GM10266 (cell line): ENCODE results near the gene TMEM154.

Experiments used
- DNase-seq: peaks from one replicate; pipeline ENCODE4 v3.0.0; 2012; ENCODE audit errors: extremely low spot score
- CTCF ChIP-seq: IDR thresholded peaks from 2 replicates; pipeline ENCODE4 v1.5.1; 2012; ENCODE audit warnings: mild to moderate bottlenecking, low read depth; ENCODE audit not compliant: control insufficient read depth, insufficient read depth; ENCODE audit errors: missing control alignments

Gene TMEM154

GRCh38 chr4:152605031-152605430, 74.8 kb downstream of the TMEM154 start:
- no peak for DNase-seq
- no peak for TF ChIP-seq CTCF

GRCh38 chr4:152601156-152601555, 78.6 kb downstream of the TMEM154 start:
- DNase-seq = no peak
- no peak for TF ChIP-seq CTCF

- DNase-seq = no peak
- no peak for TF ChIP-seq CTCF
Measured at GRCh38 chr4:152599636-152600035, 80.2 kb downstream of the TMEM154 start.

- DNase-seq = no peak
Measured at GRCh38 chr4:152599095-152599494, 80.7 kb downstream of the TMEM154 start.

GRCh38 chr4:152598454-152598853, 81.3 kb downstream of the TMEM154 start:
- TF ChIP-seq CTCF = no peak
- no peak for DNase-seq

More at GRCh38 chr4:152599095-152599494, 80.7 kb downstream of the TMEM154 start:
- no peak for TF ChIP-seq CTCF

- no peak for TF ChIP-seq CTCF
- peak; percentile 18 for DNase-seq
Measured at GRCh38 chr4:152594978-152595925, 84.5 kb downstream of the TMEM154 start.

- TF ChIP-seq CTCF = no peak
- DNase-seq = no peak
Measured at GRCh38 chr4:152594057-152594456, 85.7 kb downstream of the TMEM154 start.
